Suprapubic skin (tissue), 3 donors: ENCODE results near the gene PDE9A.

Experiments used
- POLR2A ChIP-seq, 2 donors: fragments of 450-650 bp; IDR thresholded peaks; one replicate each; pipeline ENCODE4 v1.6.1; 2017; ENCODE audit warnings: antibody characterized with exemption in 2 of 2, mild to moderate bottlenecking in 2 of 2, moderate library complexity in 2 of 2
- TF ChIP-seq, protein P1 (sequence below), 2 donors: fragments of 200-600 bp in 1 of 2; fragments of 450-650 bp in 1 of 2; sonication (generic) in 1 of 2; IDR thresholded peaks; one replicate each; pipeline ENCODE4 v1.5.1; 2016 to 2019; ENCODE audit warnings: antibody characterized with exemption in 2 of 2, mild to moderate bottlenecking in 1 of 2, moderate library complexity in 1 of 2

DNA sequence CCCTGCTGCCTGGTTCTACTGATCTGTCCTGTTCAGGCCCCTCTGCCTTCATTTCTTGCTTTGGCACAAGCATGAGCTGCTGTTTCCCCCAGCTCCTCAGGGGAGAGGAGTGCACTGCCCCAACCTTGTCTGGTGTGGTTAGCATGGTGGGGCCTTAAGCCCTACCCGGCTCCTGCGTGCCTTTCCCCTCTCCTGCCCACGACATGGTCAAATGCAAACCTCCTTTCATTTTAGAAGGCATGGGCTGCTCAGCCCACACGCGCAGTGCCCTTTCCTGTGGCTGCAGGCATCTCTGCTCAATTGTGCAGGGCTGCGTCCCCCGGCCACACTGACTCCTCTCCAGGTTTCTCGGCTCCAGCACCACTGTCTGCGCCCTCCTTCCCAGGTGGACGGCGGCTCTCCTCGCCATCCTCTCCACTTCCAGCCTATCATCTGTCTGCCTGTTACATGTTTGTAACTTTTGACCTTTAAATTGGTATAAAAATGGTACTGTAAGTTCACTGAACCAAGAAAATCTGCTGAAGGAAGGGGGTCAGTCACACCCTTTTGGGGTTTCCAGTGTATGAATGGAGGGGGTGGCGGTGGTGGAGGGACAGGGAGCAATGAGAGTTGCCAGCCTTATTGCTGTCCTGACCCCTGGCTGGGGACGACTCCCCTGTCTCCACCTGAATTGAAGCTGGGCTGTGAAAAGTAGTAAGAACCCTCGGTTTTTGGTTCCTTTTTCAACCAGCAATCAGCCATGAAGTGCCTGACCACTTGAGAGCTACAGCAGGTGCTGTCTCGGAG lies 5.1 kb downstream of the PDE9A start:
- TF ChIP-seq, protein P1, sequence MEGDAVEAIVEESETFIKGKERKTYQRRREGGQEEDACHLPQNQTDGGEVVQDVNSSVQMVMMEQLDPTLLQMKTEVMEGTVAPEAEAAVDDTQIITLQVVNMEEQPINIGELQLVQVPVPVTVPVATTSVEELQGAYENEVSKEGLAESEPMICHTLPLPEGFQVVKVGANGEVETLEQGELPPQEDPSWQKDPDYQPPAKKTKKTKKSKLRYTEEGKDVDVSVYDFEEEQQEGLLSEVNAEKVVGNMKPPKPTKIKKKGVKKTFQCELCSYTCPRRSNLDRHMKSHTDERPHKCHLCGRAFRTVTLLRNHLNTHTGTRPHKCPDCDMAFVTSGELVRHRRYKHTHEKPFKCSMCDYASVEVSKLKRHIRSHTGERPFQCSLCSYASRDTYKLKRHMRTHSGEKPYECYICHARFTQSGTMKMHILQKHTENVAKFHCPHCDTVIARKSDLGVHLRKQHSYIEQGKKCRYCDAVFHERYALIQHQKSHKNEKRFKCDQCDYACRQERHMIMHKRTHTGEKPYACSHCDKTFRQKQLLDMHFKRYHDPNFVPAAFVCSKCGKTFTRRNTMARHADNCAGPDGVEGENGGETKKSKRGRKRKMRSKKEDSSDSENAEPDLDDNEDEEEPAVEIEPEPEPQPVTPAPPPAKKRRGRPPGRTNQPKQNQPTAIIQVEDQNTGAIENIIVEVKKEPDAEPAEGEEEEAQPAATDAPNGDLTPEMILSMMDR (IDR thresholded peaks at IDR 0.05) = no peak
- no peak for TF ChIP-seq POLR2A (IDR thresholded peaks at IDR 0.05)
